ENCODE results near the gene DHRS11. TPM values are rescaled to one million over a fixed set of nuclear protein-coding genes. Genes with fewer than 3 reads are reported as not detected.
A peak's percentile ranks its signal among the peaks of the same experiment; 100 is the strongest.

The DHRS11 gene
- total RNA-seq, 1 experiment from 2014 or later, result 11.8 TPM

GRCh38 chr17:36640836-36641235 lies 49.2 kb downstream of the DHRS11 start:
- intact Hi-C loops (cut with micrococcal nuclease; ENCODE audit: unreplicated experiment), result no loop called here
- peaks cover 3% of the 10 kb centered on the region; the same call in 1 of the 2 replicates for H3K27me3 ChIP-seq (ENCODE audit: control insufficient read depth, insufficient read depth, low read length)
- CTCF ChIA-PET, result no interaction called here
- no peaks in the 10 kb centered on the region for H3K4me1 ChIP-seq (ENCODE audit: control insufficient read depth, insufficient read depth, low read length)
- H3K9me3 ChIP-seq (ENCODE audit: control insufficient read depth, insufficient read depth, low read depth, low read length), result no peaks in the 10 kb centered on the region
- ATAC-seq (no peak), DNase-seq (ENCODE audit: low read depth, low spot score) (no peak)
- no peaks in the 10 kb centered on the region for H3K36me3 ChIP-seq (ENCODE audit: control insufficient read depth, insufficient read depth, low read length)
- POLR2A ChIA-PET, result no interaction called here
- in situ Hi-C loops (cut with HindIII; ENCODE audit: low pct_unique_long_range_greater_than_20kb, low sequenced_read_pairs), result no loop called here
- TF ChIP-seq CTCF (IDR thresholded peaks at IDR 0.05), result no peak
- TF ChIP-seq SIN3A (IDR thresholded peaks at IDR 0.05; ENCODE audit: borderline replicate concordance, insufficient read depth, low read depth, low read length), result no peak
- TF ChIP-seq REST (IDR thresholded peaks at IDR 0.05; ENCODE audit: insufficient read depth in 1 of 2, low read depth in 2 of 2, low read length in 1 of 2), result no peak
- TF ChIP-seq POLR2AphosphoS5 (IDR thresholded peaks at IDR 0.05; ENCODE audit: low read depth, low read length), result no peak
- TF ChIP-seq TCF7L2 (IDR thresholded peaks at IDR 0.05; ENCODE audit: low read depth, low read length), result no peak
- H3K27ac ChIP-seq (ENCODE audit: low read length), result no peak overlapping the region
- no TSS peak for BruUV-seq (replicated peaks)
- no peak overlapping the region for H3K4me3 ChIP-seq (ENCODE audit: low read depth in 2 of 2, low read length in 2 of 2)

GRCh38 chr17:36641331-36641876 lies 49.7 kb downstream of the DHRS11 start:
- ATAC-seq (no peak), DNase-seq (ENCODE audit: low read depth, low spot score) (no peak)
- no TSS peak for BruUV-seq (replicated peaks)
- TF ChIP-seq SIN3A (IDR thresholded peaks at IDR 0.05; ENCODE audit: borderline replicate concordance, insufficient read depth, low read depth, low read length), result no peak
- TF ChIP-seq TCF7L2 (IDR thresholded peaks at IDR 0.05; ENCODE audit: low read depth, low read length), result no peak
- TF ChIP-seq CTCF (IDR thresholded peaks at IDR 0.05), result no peak
- no peak for TF ChIP-seq POLR2AphosphoS5 (IDR thresholded peaks at IDR 0.05; ENCODE audit: low read depth, low read length)
- no peak for TF ChIP-seq REST (IDR thresholded peaks at IDR 0.05; ENCODE audit: insufficient read depth in 1 of 2, low read depth in 2 of 2, low read length in 1 of 2)
- CTCF ChIA-PET, result interaction anchor here (0.6 kb wide), 1 partner anchor 340 kb away, joined by 6 read pairs; no protein-coding TSS in a partner anchor
- Histone ChIP-seq H3K27ac (ENCODE audit: low read length) (no peak overlapping the region), H3K4me1 (ENCODE audit: control insufficient read depth, insufficient read depth, low read length) (no peaks in the 10 kb centered on the region), H3K9me3 (ENCODE audit: control insufficient read depth, insufficient read depth, low read depth, low read length) (no peaks in the 10 kb centered on the region), H3K27me3 (ENCODE audit: control insufficient read depth, insufficient read depth, low read length) (peaks cover 3% of the 10 kb centered on the region; the same call in 1 of the 2 replicates), H3K36me3 (ENCODE audit: control insufficient read depth, insufficient read depth, low read length) (no peaks in the 10 kb centered on the region), H3K4me3 (ENCODE audit: low read depth in 2 of 2, low read length in 2 of 2) (peak overlapping the region; percentile 28 to 37; a peak in 3 of 4 replicates)
- POLR2A ChIA-PET, result no interaction called here
- intact Hi-C loops (cut with micrococcal nuclease; ENCODE audit: unreplicated experiment), result no loop called here
- in situ Hi-C loops (cut with HindIII; ENCODE audit: low pct_unique_long_range_greater_than_20kb, low sequenced_read_pairs), result no loop called here

Measured in Panc1 (cell line).